Transverse colon (tissue), 4 donors: ENCODE measurements around the gene FBLN7.

Experiments
- CTCF ChIP-seq, 5 experiments: fragments of 200-600 bp in 3 of 5; fragments of 450-650 bp in 2 of 5; sonication (generic) in 3 of 5; IDR thresholded peaks; 1 replicate in 2 of 5; 2 replicates in 3 of 5; pipeline ENCODE4 v1.5.1; 2016 to 2017; ENCODE audit warnings: antibody characterized with exemption in 5 of 5, inconsistent platforms in 3 of 5, mild to moderate bottlenecking in 2 of 5, moderate library complexity in 1 of 5
- EP300 ChIP-seq: sonication (generic); formaldehyde crosslinking; IDR thresholded peaks from one replicate; pipeline ENCODE4 v1.6.1; 2017; ENCODE audit warnings: antibody characterized with exemption, low read depth
- POLR2A ChIP-seq: fragments of 450-650 bp; IDR thresholded peaks from one replicate; pipeline ENCODE4 v1.6.1; 2016; ENCODE audit warnings: antibody characterized with exemption, mild to moderate bottlenecking, moderate library complexity
- POLR2AphosphoS5 ChIP-seq, 3 donors: sonication (generic); formaldehyde crosslinking; IDR thresholded peaks; one replicate each; pipeline ENCODE4 v1.6.1; 2016; ENCODE audit warnings: antibody characterized with exemption in 3 of 3

- TF ChIP-seq CTCF (IDR thresholded peaks at IDR 0.05), result no peak
- no peak for TF ChIP-seq POLR2A
- no peak for TF ChIP-seq POLR2AphosphoS5 (IDR thresholded peaks at IDR 0.05)
- no peak for TF ChIP-seq EP300
Measured at GRCh38 chr2:112150447-112150846, 12.3 kb downstream of the FBLN7 start.
